K562 (cell line): ENCODE data around the gene ZNF750. TPM values are rescaled to one million over a fixed set of nuclear protein-coding genes. Genes with fewer than 3 reads are reported as not detected.

Experiments
- ATAC-seq: fragments of 200-7000 bp; cut with Tn5 transposase; 3 replicates; pipeline ENCODE4 v1.9.1; 2020; ENCODE audit warnings: moderate library complexity
- BruUV-seq: library from RNA; stranded (reverse); fragments of 400-500 nt; replicated peaks from 2 replicates; lab custom pipeline; 2021; lab: Mats Ljungman, UMichigan
- CTCF ChIA-PET: fragments of 300-600 bp; formaldehyde crosslinking; extraction: SDS; loops from one replicate; lab custom pipeline; 2021; ENCODE audit warnings: low intra/inter-chr PET ratio; lab: Yijun Ruan, JAX
- POLR2A ChIA-PET: fragments of 300-600, 350-650 bp; sonication (Branson Sonifier 250); formaldehyde crosslinking; extraction: SDS; loops from one replicate; lab custom pipeline; 2021; ENCODE audit warnings: antibody characterized with exemption, inconsistent platforms; lab: Yijun Ruan, JAX
- DNase-seq, 4 experiments: peaks; one replicate each; pipeline versions ENCODE4 v3.0.0 to v3.0.0-alpha.2; 2011 to 2018; ENCODE audit warnings: low spot score in 3 of 4, mixed read lengths in 3 of 4; ENCODE audit errors: extremely low read depth in 1 of 4
- FAIRE-seq: peaks from 2 replicates; lab custom pipeline; 2011; peaks lifted over from hg19 to GRCh38; lab: Jason Lieb, UNC
- H2AFZ ChIP-seq: 2 replicates; pipeline ENCODE4 v1.6.0; 2011; ENCODE audit warnings: low read depth, low read length, control low read depth, inconsistent platforms
- H3K27ac ChIP-seq: fragments of 200-600 bp; 3 replicates; pipeline ENCODE4 v1.8.0; 2011; ENCODE audit warnings: low read depth, mild to moderate bottlenecking, control low read depth, inconsistent platforms, low read length, moderate library complexity, mixed read lengths; ENCODE audit errors: extremely low read depth
- H3K27me3 ChIP-seq, 2 experiments: fragments of 300-600 bp in 1 of 2; 2 replicates in 1 of 2; 3 replicates in 1 of 2; pipeline versions ENCODE4 v1.6.0 to v1.8.0; 2011; ENCODE audit warnings: inconsistent platforms in 2 of 2, low read length in 2 of 2, mild to moderate bottlenecking in 1 of 2, mixed read lengths in 1 of 2, moderate library complexity in 1 of 2; ENCODE audit not compliant: control insufficient read depth in 2 of 2, insufficient read depth in 2 of 2
- H3K36me3 ChIP-seq: fragments of 300-600 bp; 3 replicates; pipeline ENCODE4 v1.8.0; 2011; ENCODE audit warnings: mild to moderate bottlenecking, low read length, inconsistent platforms; ENCODE audit not compliant: control insufficient read depth, insufficient read depth
- H3K4me1 ChIP-seq, 2 experiments: fragments of 200-600 bp in 1 of 2; replicated peaks in 1 of 2; 2 replicates in 1 of 2; 3 replicates in 1 of 2; pipeline versions ENCODE4 v1.5.1 to v1.8.0; 2011; ENCODE audit warnings: inconsistent platforms in 2 of 2, low read length in 2 of 2, mild to moderate bottlenecking in 1 of 2, mixed read lengths in 1 of 2, moderate library complexity in 1 of 2; ENCODE audit not compliant: control insufficient read depth in 2 of 2, insufficient read depth in 2 of 2
- H3K4me2 ChIP-seq: 2 replicates; pipeline ENCODE4 v1.6.1; 2011; ENCODE audit warnings: low read length, control low read depth, inconsistent platforms, mixed read lengths; ENCODE audit not compliant: insufficient read depth
- H3K4me3 ChIP-seq: fragments of 200-600 bp; sonication (generic), shearing (Covaris generic); 2 replicates; pipeline ENCODE4 v1.5.1; 2016; ENCODE audit warnings: control low read depth, inconsistent platforms
- H3K79me2 ChIP-seq: fragments of 200-600 bp; 3 replicates; pipeline ENCODE4 v1.8.0; 2011; ENCODE audit warnings: low read length, inconsistent platforms; ENCODE audit not compliant: control insufficient read depth, insufficient read depth
- H3K9ac ChIP-seq, 2 experiments: 2 replicates each; pipeline versions ENCODE4 v1.6.0 to v1.6.1; 2011; ENCODE audit warnings: low read depth in 2 of 2, low read length in 2 of 2, control low read depth in 1 of 2, inconsistent platforms in 1 of 2, mild to moderate bottlenecking in 1 of 2, mixed read lengths in 1 of 2; ENCODE audit not compliant: insufficient read depth in 1 of 2
- H3K9me1 ChIP-seq: one replicate; pipeline ENCODE4 v1.6.0; 2011; ENCODE audit warnings: inconsistent platforms, mild to moderate bottlenecking, low read length, moderate library complexity; ENCODE audit not compliant: control insufficient read depth, insufficient read depth
- H3K9me3 ChIP-seq: replicated peaks from 2 replicates; pipeline ENCODE4 v1.5.1; 2011; ENCODE audit warnings: low read depth, low read length, inconsistent platforms; ENCODE audit not compliant: control insufficient read depth, insufficient read depth
- H4K20me1 ChIP-seq: replicated peaks from 2 replicates; pipeline ENCODE4 v1.6.1; 2011; ENCODE audit warnings: low read length, inconsistent platforms, mixed read lengths; ENCODE audit not compliant: control insufficient read depth, insufficient read depth
- ARHGAP35 ChIP-seq: fragments of 450-650 bp; IDR thresholded peaks from 2 replicates; pipeline ENCODE4 v1.6.1; 2018; ENCODE audit not compliant: partially characterized antibody
- ARID1B ChIP-seq: fragments of 450-650 bp; IDR thresholded peaks from 2 replicates; pipeline ENCODE4 v1.6.1; 2016; ENCODE audit warnings: antibody characterized with exemption, mild to moderate bottlenecking, inconsistent platforms
- CHD4 ChIP-seq: fragments of 200-600 bp; sonication (generic); IDR thresholded peaks from 3 replicates; pipeline ENCODE4 v1.6.1; 2012; ENCODE audit warnings: low read depth, mild to moderate bottlenecking, mixed read lengths, low read length, inconsistent platforms; ENCODE audit not compliant: insufficient read depth, insufficient replicate concordance, poor library complexity, severe bottlenecking
- EZH2 ChIP-seq: IDR thresholded peaks from 2 replicates; pipeline ENCODE4 v1.6.1; 2012; ENCODE audit warnings: low read depth, mild to moderate bottlenecking, inconsistent platforms, low read length, borderline replicate concordance
- ILK ChIP-seq: fragments of 450-650 bp; IDR thresholded peaks from 2 replicates; pipeline ENCODE4 v1.6.1; 2016; ENCODE audit warnings: missing genetic modification characterization, low read depth, mild to moderate bottlenecking, missing compliant biosample characterization, moderate library complexity, borderline replicate concordance
- KAT7 ChIP-seq: sonication (generic); formaldehyde crosslinking; IDR thresholded peaks from 2 replicates; pipeline ENCODE4 v1.8.0; 2022; ENCODE audit warnings: missing genetic modification reagents, mild to moderate bottlenecking, borderline replicate concordance
- MBD2 ChIP-seq: sonication (generic); IDR thresholded peaks from 2 replicates; pipeline ENCODE4 v1.6.1; 2016; ENCODE audit warnings: low read depth, borderline replicate concordance
- MIER1 ChIP-seq: fragments of 450-650 bp; IDR thresholded peaks from 2 replicates; pipeline ENCODE4 v1.6.1; 2016; ENCODE audit warnings: antibody characterized with exemption, mild to moderate bottlenecking, low read depth
- NR4A1 ChIP-seq, 2 experiments: fragments of 250-450 bp in 1 of 2; fragments of 450-650 bp in 1 of 2; sonication (Bioruptor Pico) in 1 of 2; IDR thresholded peaks; 2 replicates each; pipeline versions ENCODE4 v1.4.0 to v1.6.1; 2016 to 2020; ENCODE audit warnings: mild to moderate bottlenecking in 2 of 2, missing compliant biosample characterization in 1 of 2, missing genetic modification characterization in 1 of 2, moderate library complexity in 1 of 2
- NUFIP1 ChIP-seq: fragments of 450-650 bp; IDR thresholded peaks from 2 replicates; pipeline ENCODE4 v1.6.1; 2018; ENCODE audit not compliant: partially characterized antibody
- PRMT5 ChIP-seq: sonication (generic); formaldehyde crosslinking; IDR thresholded peaks from 2 replicates; pipeline ENCODE4 v1.5.0; 2020; ENCODE audit warnings: missing genetic modification reagents
- PYGO2 ChIP-seq: fragments of 450-650 bp; IDR thresholded peaks from 2 replicates; pipeline ENCODE4 v1.6.1; 2016; ENCODE audit warnings: mild to moderate bottlenecking, missing genetic modification characterization, moderate library complexity, missing compliant biosample characterization
- SAFB ChIP-seq: fragments of 200-400 bp; formaldehyde crosslinking; IDR thresholded peaks from 2 replicates; pipeline ENCODE4 v1.6.1; 2017; ENCODE audit warnings: low read depth, low read length, borderline replicate concordance
- SMARCB1 ChIP-seq: IDR thresholded peaks from 2 replicates; pipeline ENCODE4 v1.6.1; 2011; ENCODE audit warnings: improper control_type of control experiment, low read depth; ENCODE audit not compliant: insufficient read length
- SMARCE1 ChIP-seq: fragments of 450-650 bp; IDR thresholded peaks from 2 replicates; pipeline ENCODE4 v1.7.1; 2016; ENCODE audit warnings: mild to moderate bottlenecking
- SP1 ChIP-seq: sonication (generic); formaldehyde crosslinking; IDR thresholded peaks from 2 replicates; pipeline ENCODE4 v1.8.1; 2022; ENCODE audit warnings: mild to moderate bottlenecking, missing genetic modification reagents
- U2AF2 ChIP-seq: fragments of 200-400 bp; formaldehyde crosslinking; optimal IDR thresholded peaks from 2 replicates; pipeline ENCODE3; 2017; ENCODE audit warnings: low read depth, mild to moderate bottlenecking, low read length
- ZNF316 ChIP-seq: fragments of 450-650 bp; IDR thresholded peaks from 2 replicates; pipeline ENCODE4 v1.6.1; 2016
- WGBS: fragments of 100-300 bp; shearing (Covaris generic); methylation state at CpG from one replicate; pipeline ENCODE4 v1.1.6; 2016; ENCODE audit warnings: low coverage, mixed read lengths; ENCODE audit not compliant: insufficient coverage; ENCODE audit errors: missing lambda C conversion rate; 5-methylcytosine and 5-hydroxymethylcytosine counted together
- in situ Hi-C: fragments of 300-500 bp; cut with MboI; formaldehyde crosslinking; loops from 4 replicates; pipeline ENCODE4 v1.15.0; 2018; ENCODE audit warnings: inconsistent platforms, mixed read lengths
- intact Hi-C: fragments of 100-400 bp; cut with micrococcal nuclease; formaldehyde crosslinking; loops from 2 replicates; pipeline ENCODE4 v1.14.2; 2022
- polyA plus RNA-seq, 8 experiments: library from polyadenylated mRNA; depleted of rRNA in 4 of 8; stranded (reverse) in 5 of 8; unstranded in 3 of 8; fragments of >200 nt; fragmentation: Nextera tagmentation in 2 of 8; fragmentation: Illumina TruSeq in 1 of 8; extraction: Ambion mirVana in 2 of 8; extraction: Trizol in 1 of 8; gene quantifications; 2 replicates each; pipeline versions ENCODE4 v1.2.1 to v1.2.3, GENCODE V29; 2011 to 2014; ENCODE audit warnings: inconsistent platforms in 1 of 8, missing spikeins in 1 of 8
- total RNA-seq, 7 experiments: library from RNA; depleted of rRNA in 6 of 7; stranded (reverse); fragments of >200 nt in 6 of 7; fragmentation: Illumina TruSeq in 2 of 7; extraction: Trizol in 2 of 7; gene quantifications; 2 replicates each; pipeline versions ENCODE4 v1.2.1 to v1.2.3, GENCODE V29; 2011 to 2021; ENCODE audit warnings: low replicate concordance in 1 of 7
- TF ChIP-seq, protein P1 (sequence below): fragments of 450-650 bp; formaldehyde crosslinking; conservative IDR thresholded peaks from 2 replicates; pipeline ENCODE4 v1.4.0; 2022; ENCODE audit warnings: mild to moderate bottlenecking, missing genetic modification characterization
- TF ChIP-seq, protein P2 (sequence below): fragments of 450-650 bp; IDR thresholded peaks from 2 replicates; pipeline ENCODE4 v1.6.1; 2016; ENCODE audit warnings: low read depth, mild to moderate bottlenecking, moderate library complexity
- TF ChIP-seq, protein P3 (sequence below): IDR thresholded peaks from 2 replicates; pipeline ENCODE4 v1.6.1; 2011; ENCODE audit not compliant: insufficient read length; ENCODE audit errors: extremely low read depth

Gene ZNF750
- total and polyA plus RNA-seq, 9 of the 15 experiments (the other 6 are each of a cell fraction or from before 2014, with no cell fraction given): not detected

DNA sequence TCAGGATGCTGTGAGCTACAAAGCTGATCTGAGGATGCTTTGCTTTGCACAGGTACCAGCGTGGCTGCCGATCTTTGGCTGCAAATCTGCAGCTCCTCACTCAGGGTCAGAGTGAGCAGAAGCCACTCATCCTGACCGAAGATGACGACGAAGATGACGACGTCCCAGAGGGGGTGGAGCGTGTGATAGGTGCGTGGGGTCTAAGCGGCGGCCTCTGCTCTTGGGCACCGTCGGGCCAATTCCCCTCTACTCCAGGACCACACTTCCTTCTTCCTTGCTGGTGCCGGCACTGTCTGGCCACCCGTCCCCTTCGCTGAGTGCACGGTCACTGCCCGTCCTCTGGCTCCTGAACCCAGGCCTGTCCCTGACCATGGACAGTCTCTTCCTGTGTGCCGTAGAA is 34.0 kb downstream of the ZNF750 start (continued):
- TF ChIP-seq ZNF316 (no peak), NR4A1 (CRISPR knock-in tag; IDR thresholded peaks at IDR 0.05) (no peak), NR4A1 (tag; IDR thresholded peaks at IDR 0.05) (no peak), SMARCE1 (no peak)
- TF ChIP-seq, protein P1, sequence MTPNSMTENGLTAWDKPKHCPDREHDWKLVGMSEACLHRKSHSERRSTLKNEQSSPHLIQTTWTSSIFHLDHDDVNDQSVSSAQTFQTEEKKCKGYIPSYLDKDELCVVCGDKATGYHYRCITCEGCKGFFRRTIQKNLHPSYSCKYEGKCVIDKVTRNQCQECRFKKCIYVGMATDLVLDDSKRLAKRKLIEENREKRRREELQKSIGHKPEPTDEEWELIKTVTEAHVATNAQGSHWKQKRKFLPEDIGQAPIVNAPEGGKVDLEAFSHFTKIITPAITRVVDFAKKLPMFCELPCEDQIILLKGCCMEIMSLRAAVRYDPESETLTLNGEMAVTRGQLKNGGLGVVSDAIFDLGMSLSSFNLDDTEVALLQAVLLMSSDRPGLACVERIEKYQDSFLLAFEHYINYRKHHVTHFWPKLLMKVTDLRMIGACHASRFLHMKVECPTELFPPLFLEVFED (CRISPR knock-in tag): no peak

DNA sequence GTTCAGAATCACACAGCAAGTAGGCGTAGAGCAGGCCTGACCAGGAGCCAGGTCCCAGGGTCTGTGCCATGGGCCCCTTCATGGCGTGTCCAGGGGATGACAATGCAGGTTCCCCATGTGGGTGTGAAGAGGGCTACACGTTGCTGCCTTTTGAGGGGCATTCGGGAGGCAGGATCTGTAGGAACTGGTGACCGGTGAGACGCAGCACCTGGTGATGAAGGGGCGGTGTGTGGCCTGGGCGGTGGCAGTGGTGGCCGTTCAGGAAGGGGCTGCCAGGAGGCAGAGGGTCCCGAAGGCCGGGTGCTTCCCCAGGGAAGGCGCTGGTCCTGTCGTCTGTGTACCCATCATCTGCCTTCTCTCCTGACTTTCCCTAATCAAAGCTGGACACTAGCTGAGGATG is 34.6 kb downstream of the ZNF750 start:
- Histone ChIP-seq H3K9me1 (no peaks in the 10 kb centered on the region), H3K27me3 (no peaks in the 10 kb centered on the region), H3K4me3 (no peak overlapping the region), H4K20me1 (no peaks in the 10 kb centered on the region), H3K9ac (peak overlapping the region in 1 of 2 experiments; percentile 52; a peak in 2 of 4 replicates), H3K27ac (no peak overlapping the region), H3K36me3 (peaks cover 47% of the 10 kb centered on the region; the same call in 1 of the 3 replicates), H2AFZ (no peak overlapping the region), H3K4me2 (no peak overlapping the region), H3K9me3 (no peaks in the 10 kb centered on the region), H3K79me2 (peaks cover 6% of the 10 kb centered on the region; the same call in 1 of the 3 replicates), H3K4me1 (peaks cover 0 to 24% of the 10 kb centered on the region in 2 experiments; a peak in 1 of 5 replicates)
- in situ Hi-C loops: no loop called here
- ChIA-PET CTCF (no interaction called here), POLR2A (interaction anchor here (0.6 kb wide), 1 partner anchor 867 kb away, joined by 3 read pairs; no protein-coding TSS in a partner anchor)
- WGBS: 79% methylated on average over 12 of the region's 13 CpGs
- ATAC-seq (no peak), FAIRE-seq (no peak), DNase-seq (no peak)
- intact Hi-C loops: no loop called here
- BruUV-seq: no TSS peak
- TF ChIP-seq CHD4 (no peak), ILK (tag) (no peak), MBD2 (no peak), SMARCB1 (no peak), SP1 (CRISPR knock-in tag) (no peak), KAT7 (CRISPR knock-in tag) (no peak), SAFB (no peak), ARID1B (no peak), PRMT5 (CRISPR knock-in tag) (no peak), PYGO2 (tag) (no peak), U2AF2 (no peak), NUFIP1 (no peak), MIER1 (no peak), EZH2 (no peak), ARHGAP35 (no peak)
- TF ChIP-seq, protein P2, sequence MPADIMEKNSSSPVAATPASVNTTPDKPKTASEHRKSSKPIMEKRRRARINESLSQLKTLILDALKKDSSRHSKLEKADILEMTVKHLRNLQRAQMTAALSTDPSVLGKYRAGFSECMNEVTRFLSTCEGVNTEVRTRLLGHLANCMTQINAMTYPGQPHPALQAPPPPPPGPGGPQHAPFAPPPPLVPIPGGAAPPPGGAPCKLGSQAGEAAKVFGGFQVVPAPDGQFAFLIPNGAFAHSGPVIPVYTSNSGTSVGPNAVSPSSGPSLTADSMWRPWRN: no peak
- TF ChIP-seq, protein P3, sequence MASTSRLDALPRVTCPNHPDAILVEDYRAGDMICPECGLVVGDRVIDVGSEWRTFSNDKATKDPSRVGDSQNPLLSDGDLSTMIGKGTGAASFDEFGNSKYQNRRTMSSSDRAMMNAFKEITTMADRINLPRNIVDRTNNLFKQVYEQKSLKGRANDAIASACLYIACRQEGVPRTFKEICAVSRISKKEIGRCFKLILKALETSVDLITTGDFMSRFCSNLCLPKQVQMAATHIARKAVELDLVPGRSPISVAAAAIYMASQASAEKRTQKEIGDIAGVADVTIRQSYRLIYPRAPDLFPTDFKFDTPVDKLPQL: no peak
